Measurements from ENCODE around the gene GPR180. TPM values are rescaled to one million over a fixed set of nuclear protein-coding genes. Genes with fewer than 3 reads are reported as not detected.

GPR180 gene
- total RNA-seq, 4 donors from 2014 or later: 2.6 to 5.3 (median 3.6) TPM

GRCh38 chr13:94567581-94567980, 34.1 kb upstream of the GPR180 start:
- 89 to 95% methylated on average over 3 of the region's 3 CpGs for WGBS, 2 donors

GRCh38 chr13:94568443-94568842, 33.2 kb upstream of the GPR180 start:
- Histone ChIP-seq H3K27ac (no peak overlapping the region), H3K9me3 (no peaks in the 10 kb centered on the region), H3K36me3 (peaks cover 0 to 50% (median 18%) of the 10 kb centered on the region in 3 donors), H3K27me3 (no peaks in the 10 kb centered on the region), H3K4me1 (no peaks in the 10 kb centered on the region), H3K4me3 (no peak overlapping the region)
- intact Hi-C loops (cut with DNase I): no loop called here
- 100% methylated on average over 1 of the region's 1 CpG for WGBS, 2 donors
- no peak for DNase-seq
- TF ChIP-seq CTCF (IDR thresholded peaks at IDR 0.05) (no peak), POLR2A (IDR thresholded peaks at IDR 0.05) (no peak)

More at GRCh38 chr13:94567581-94567980, 34.1 kb upstream of the GPR180 start:
- Histone ChIP-seq H3K9me3 (no peaks in the 10 kb centered on the region), H3K27me3 (no peaks in the 10 kb centered on the region), H3K27ac (no peak overlapping the region), H3K4me1 (no peaks in the 10 kb centered on the region), H3K4me3 (no peak overlapping the region), H3K36me3 (peaks cover 4 to 50% (median 9%) of the 10 kb centered on the region in 3 donors)
- no peak for DNase-seq
- TF ChIP-seq CTCF (IDR thresholded peaks at IDR 0.05) (no peak), POLR2A (IDR thresholded peaks at IDR 0.05) (no peak)
- intact Hi-C loops (cut with DNase I): no loop called here

GRCh38 chr13:94569615-94570014, 32.0 kb upstream of the GPR180 start:
- H3K36me3 ChIP-seq: peaks cover 0 to 62% (median 21%) of the 10 kb centered on the region in 3 donors
- 72 to 80% methylated on average over 1 to 3 of the region's 3 CpGs for WGBS, 2 donors
- H3K4me3 ChIP-seq: no peak overlapping the region
- no peak for TF ChIP-seq CTCF (IDR thresholded peaks at IDR 0.05)
- TF ChIP-seq POLR2A (IDR thresholded peaks at IDR 0.05): no peak
- H3K27ac ChIP-seq: no peak overlapping the region
- no peaks in the 10 kb centered on the region for H3K4me1 ChIP-seq
- H3K9me3 ChIP-seq: no peaks in the 10 kb centered on the region
- H3K27me3 ChIP-seq: no peaks in the 10 kb centered on the region
- intact Hi-C loops (cut with DNase I): no loop called here
- no peak for DNase-seq

GRCh38 chr13:94579063-94579462, 22.6 kb upstream of the GPR180 start:
- Histone ChIP-seq H3K36me3 (peaks cover 0 to 98% (median 28%) of the 10 kb centered on the region in 3 donors), H3K27me3 (no peaks in the 10 kb centered on the region), H3K4me3 (no peak overlapping the region), H3K9me3 (no peaks in the 10 kb centered on the region), H3K27ac (no peak overlapping the region), H3K4me1 (no peaks in the 10 kb centered on the region)
- WGBS, 2 donors: 43 to 44% methylated on average over 1 of the region's 1 CpG
- no peak for TF ChIP-seq CTCF (IDR thresholded peaks at IDR 0.05)
- TF ChIP-seq POLR2A (IDR thresholded peaks at IDR 0.05): no peak
- intact Hi-C loops (cut with DNase I): no loop called here
- DNase-seq: no peak

GRCh38 chr13:94583926-94584325, 17.7 kb upstream of the GPR180 start:
- H3K4me3 ChIP-seq: no peak overlapping the region
- H3K36me3 ChIP-seq: peaks cover 0 to 91% (median 26%) of the 10 kb centered on the region in 3 donors
- no peaks in the 10 kb centered on the region for H3K9me3 ChIP-seq
- no peaks in the 10 kb centered on the region for H3K27me3 ChIP-seq
- 95 to 97% methylated on average over 1 of the region's 1 CpG for WGBS, 2 donors
- intact Hi-C loops (cut with DNase I): no loop called here
- H3K4me1 ChIP-seq: no peaks in the 10 kb centered on the region
- TF ChIP-seq POLR2A (IDR thresholded peaks at IDR 0.05) (no peak), CTCF (IDR thresholded peaks at IDR 0.05) (no peak)
- no peak for DNase-seq
- no peak overlapping the region for H3K27ac ChIP-seq
